B cell (primary cell): ENCODE measurements around the gene IMP3.

Experiments used
- EZH2 ChIP-seq: IDR thresholded peaks from 2 replicates; pipeline ENCODE4 v1.6.1; 2012; ENCODE audit warnings: borderline replicate concordance, low read depth, mild to moderate bottlenecking, moderate library complexity, low read length; ENCODE audit not compliant: insufficient read depth, poor library complexity, severe bottlenecking
- TF ChIP-seq, protein P1 (sequence below): fragments of 200-600 bp; IDR thresholded peaks from one replicate; pipeline ENCODE4 v1.8.0; 2022; ENCODE audit warnings: antibody characterized with exemption, mild to moderate bottlenecking

- no peak for TF ChIP-seq EZH2
- TF ChIP-seq, protein P1, sequence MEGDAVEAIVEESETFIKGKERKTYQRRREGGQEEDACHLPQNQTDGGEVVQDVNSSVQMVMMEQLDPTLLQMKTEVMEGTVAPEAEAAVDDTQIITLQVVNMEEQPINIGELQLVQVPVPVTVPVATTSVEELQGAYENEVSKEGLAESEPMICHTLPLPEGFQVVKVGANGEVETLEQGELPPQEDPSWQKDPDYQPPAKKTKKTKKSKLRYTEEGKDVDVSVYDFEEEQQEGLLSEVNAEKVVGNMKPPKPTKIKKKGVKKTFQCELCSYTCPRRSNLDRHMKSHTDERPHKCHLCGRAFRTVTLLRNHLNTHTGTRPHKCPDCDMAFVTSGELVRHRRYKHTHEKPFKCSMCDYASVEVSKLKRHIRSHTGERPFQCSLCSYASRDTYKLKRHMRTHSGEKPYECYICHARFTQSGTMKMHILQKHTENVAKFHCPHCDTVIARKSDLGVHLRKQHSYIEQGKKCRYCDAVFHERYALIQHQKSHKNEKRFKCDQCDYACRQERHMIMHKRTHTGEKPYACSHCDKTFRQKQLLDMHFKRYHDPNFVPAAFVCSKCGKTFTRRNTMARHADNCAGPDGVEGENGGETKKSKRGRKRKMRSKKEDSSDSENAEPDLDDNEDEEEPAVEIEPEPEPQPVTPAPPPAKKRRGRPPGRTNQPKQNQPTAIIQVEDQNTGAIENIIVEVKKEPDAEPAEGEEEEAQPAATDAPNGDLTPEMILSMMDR: no peak
Observed at GRCh38 chr15:75669191-75669878, 29.3 kb upstream of the IMP3 start.
